RWPE2 (cell line): ENCODE data around the gene DISP2.

Experiments used
- ATAC-seq: fragments of 200-7000 bp; cut with Tn5 transposase; 3 replicates; pipeline ENCODE4 v1.9.1; 2021; ENCODE audit warnings: low read depth
- DNase-seq: peaks from one replicate; pipeline ENCODE4 v3.0.0-alpha.2; 2020; ENCODE audit warnings: low spot score
- H3K27ac ChIP-seq: fragments of 450-650 bp; 2 replicates; pipeline ENCODE4 v1.5.1; 2017; ENCODE audit warnings: mild to moderate bottlenecking; ENCODE audit not compliant: poor library complexity, severe bottlenecking
- H3K27me3 ChIP-seq: fragments of 250-450 bp; sonication (Bioruptor Pico); 2 replicates; pipeline ENCODE4 v1.5.1; 2021; ENCODE audit warnings: mild to moderate bottlenecking, moderate library complexity; ENCODE audit not compliant: insufficient read depth, poor library complexity, severe bottlenecking
- H3K36me3 ChIP-seq: fragments of 250-450 bp; sonication (Bioruptor Pico); 2 replicates; pipeline ENCODE4 v1.5.1; 2020; ENCODE audit warnings: low read depth, mild to moderate bottlenecking, moderate library complexity
- H3K4me1 ChIP-seq: fragments of 250-450 bp; sonication (Bioruptor Pico); 2 replicates; pipeline ENCODE4 v1.5.1; 2021; ENCODE audit warnings: mild to moderate bottlenecking, moderate library complexity; ENCODE audit not compliant: insufficient read depth, poor library complexity, severe bottlenecking
- H3K4me3 ChIP-seq: fragments of 250-450 bp; sonication (Bioruptor Pico); 2 replicates; pipeline ENCODE4 v1.5.1; 2021; ENCODE audit warnings: mild to moderate bottlenecking, moderate library complexity; ENCODE audit not compliant: severe bottlenecking
- H3K9me3 ChIP-seq: fragments of 250-450 bp; sonication (Bioruptor Pico); 2 replicates; pipeline ENCODE4 v1.5.1; 2021; ENCODE audit warnings: mild to moderate bottlenecking, moderate library complexity; ENCODE audit not compliant: severe bottlenecking
- CTCF ChIP-seq: fragments of 450-650 bp; IDR thresholded peaks from one replicate; pipeline ENCODE4 v1.5.1; 2017; ENCODE audit warnings: mild to moderate bottlenecking, moderate library complexity; ENCODE audit not compliant: poor library complexity, severe bottlenecking

The DISP2 gene

GRCh38 chr15:40412095-40412759 lies 54.2 kb downstream of the DISP2 start:
- DNase-seq (no peak), ATAC-seq (no peak)
- H3K27me3 ChIP-seq = no peaks in the 10 kb centered on the region
- TF ChIP-seq CTCF = no peak
- no peak overlapping the region for H3K27ac ChIP-seq
- H3K4me1 ChIP-seq = no peaks in the 10 kb centered on the region
- H3K36me3 ChIP-seq = peaks cover 87% of the 10 kb centered on the region
- no peaks in the 10 kb centered on the region for H3K9me3 ChIP-seq
- H3K4me3 ChIP-seq = no peak overlapping the region

- DNase-seq (no peak), ATAC-seq (no peak)
- no peak overlapping the region for H3K4me3 ChIP-seq
- H3K27me3 ChIP-seq = no peaks in the 10 kb centered on the region
- H3K27ac ChIP-seq = no peak overlapping the region
- peaks cover 85% of the 10 kb centered on the region for H3K36me3 ChIP-seq
- TF ChIP-seq CTCF = no peak
- no peaks in the 10 kb centered on the region for H3K9me3 ChIP-seq
- no peaks in the 10 kb centered on the region for H3K4me1 ChIP-seq
Measured at GRCh38 chr15:40413036-40413435, 55.0 kb downstream of the DISP2 start.

GRCh38 chr15:40414816-40415215 lies 56.8 kb downstream of the DISP2 start:
- H3K36me3 ChIP-seq = peaks cover 88% of the 10 kb centered on the region
- H3K27ac ChIP-seq = no peak overlapping the region
- TF ChIP-seq CTCF = no peak
- H3K4me1 ChIP-seq = no peaks in the 10 kb centered on the region
- no peak for DNase-seq
- H3K9me3 ChIP-seq = no peaks in the 10 kb centered on the region
- no peak overlapping the region for H3K4me3 ChIP-seq
- no peak for ATAC-seq
- H3K27me3 ChIP-seq = no peaks in the 10 kb centered on the region

GRCh38 chr15:40415226-40415625 lies 57.2 kb downstream of the DISP2 start:
- ATAC-seq = no peak
- Histone ChIP-seq H3K9me3 (no peaks in the 10 kb centered on the region), H3K27ac (no peak overlapping the region), H3K4me1 (no peaks in the 10 kb centered on the region), H3K36me3 (peaks cover 84% of the 10 kb centered on the region), H3K4me3 (no peak overlapping the region), H3K27me3 (no peaks in the 10 kb centered on the region)
- DNase-seq = no peak
- no peak for TF ChIP-seq CTCF

GRCh38 chr15:40416056-40416455 lies 58.0 kb downstream of the DISP2 start:
- Histone ChIP-seq H3K9me3 (no peaks in the 10 kb centered on the region), H3K4me3 (no peak overlapping the region), H3K4me1 (peaks cover 7% of the 10 kb centered on the region), H3K27me3 (no peaks in the 10 kb centered on the region), H3K36me3 (peaks cover 76% of the 10 kb centered on the region), H3K27ac (no peak overlapping the region)
- ATAC-seq (no peak), DNase-seq (no peak)
- TF ChIP-seq CTCF = no peak
